A549 (cell line): ENCODE data around the gene NINL.

Source experiments
- CHD2 ChIP-seq: fragments of 150-350 bp; IDR thresholded peaks from 2 replicates; pipeline ENCODE4 v1.6.1; 2014; ENCODE audit warnings: low read length; ENCODE audit not compliant: partially characterized antibody
- EP300 ChIP-seq, 2 experiments: fragments of >200 bp; sonication (Bioruptor Twin); formaldehyde crosslinking; IDR thresholded peaks; 2 replicates in 1 of 2; 3 replicates in 1 of 2; pipeline ENCODE4 v1.6.1; 2016 to 2017
- ESRRA ChIP-seq: fragments of 150-350 bp; IDR thresholded peaks from 2 replicates; pipeline ENCODE4 v1.6.1; 2014; ENCODE audit warnings: mild to moderate bottlenecking, low read length, borderline replicate concordance
- JUNB ChIP-seq: fragments of >200 bp; sonication (Bioruptor Twin); formaldehyde crosslinking; IDR thresholded peaks from 2 replicates; pipeline ENCODE4 v1.6.1; 2016
- KDM1A ChIP-seq: fragments of 200-600 bp; sonication (generic); IDR thresholded peaks from 2 replicates; pipeline ENCODE4 v1.6.1; 2016; ENCODE audit warnings: low read depth, mild to moderate bottlenecking
- POLR2A ChIP-seq: IDR thresholded peaks from 2 replicates; pipeline ENCODE4 v1.6.1; 2012; ENCODE audit warnings: mild to moderate bottlenecking, low read length
- RAD21 ChIP-seq, 2 experiments: fragments of >200 bp in 1 of 2; sonication (Bioruptor Twin) in 1 of 2; formaldehyde crosslinking in 1 of 2; IDR thresholded peaks in 1 of 2; conservative IDR thresholded peaks in 1 of 2; 2 replicates in 1 of 2; 3 replicates in 1 of 2; pipeline ENCODE4 v1.6.1; 2012 to 2018; ENCODE audit warnings: inconsistent platforms in 1 of 2
- RCOR1 ChIP-seq: fragments of 150-350 bp; IDR thresholded peaks from 2 replicates; pipeline ENCODE4 v1.6.1; 2014; ENCODE audit warnings: antibody characterized with exemption, low read length, low read depth
- TP53 ChIP-seq: fragments of 250-450 bp; sonication (Bioruptor Pico); IDR thresholded peaks from 2 replicates; pipeline ENCODE4 v1.5.0; 2021; ENCODE audit warnings: mild to moderate bottlenecking, moderate library complexity
- TF ChIP-seq, protein P1 (sequence below): IDR thresholded peaks from 2 replicates; pipeline ENCODE4 v1.6.1; 2012
- TF ChIP-seq, protein P2 (sequence below): fragments of 150-350 bp; IDR thresholded peaks from 2 replicates; pipeline ENCODE4 v1.6.1; 2014; ENCODE audit warnings: low read depth, mild to moderate bottlenecking, low read length
- TF ChIP-seq, protein P3 (sequence below): fragments of >200 bp; sonication (Bioruptor Twin); formaldehyde crosslinking; IDR thresholded peaks from 3 replicates; pipeline ENCODE4 v1.5.1; 2016
- TF ChIP-seq, protein P4 (sequence below): IDR thresholded peaks from 2 replicates; pipeline ENCODE4 v1.6.1; 2012
- TF ChIP-seq, protein P5 (sequence below): fragments of 450-650 bp; IDR thresholded peaks from 2 replicates; pipeline ENCODE4 v1.6.1; 2014; ENCODE audit warnings: antibody characterized with exemption

DNA sequence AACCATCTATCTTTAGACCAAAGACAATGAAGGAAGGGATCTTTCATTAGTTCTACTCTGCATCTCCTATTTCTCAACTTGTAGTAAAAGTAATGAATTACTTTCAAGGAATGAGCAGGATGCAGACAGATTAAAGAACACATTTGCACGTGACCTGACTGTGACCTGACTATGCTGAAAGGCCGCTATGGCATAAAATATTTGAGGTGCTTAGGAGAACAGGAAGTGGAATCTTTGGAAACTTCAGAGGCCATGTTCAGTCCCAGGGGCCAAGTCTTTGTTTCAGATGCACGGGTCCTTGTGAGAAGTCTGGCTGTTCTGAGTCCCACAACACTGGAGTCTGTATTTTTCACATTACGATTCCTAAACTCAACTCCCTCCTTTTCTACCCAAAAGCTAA, 41.0 kb downstream of the NINL start:
- TF ChIP-seq, protein P1, sequence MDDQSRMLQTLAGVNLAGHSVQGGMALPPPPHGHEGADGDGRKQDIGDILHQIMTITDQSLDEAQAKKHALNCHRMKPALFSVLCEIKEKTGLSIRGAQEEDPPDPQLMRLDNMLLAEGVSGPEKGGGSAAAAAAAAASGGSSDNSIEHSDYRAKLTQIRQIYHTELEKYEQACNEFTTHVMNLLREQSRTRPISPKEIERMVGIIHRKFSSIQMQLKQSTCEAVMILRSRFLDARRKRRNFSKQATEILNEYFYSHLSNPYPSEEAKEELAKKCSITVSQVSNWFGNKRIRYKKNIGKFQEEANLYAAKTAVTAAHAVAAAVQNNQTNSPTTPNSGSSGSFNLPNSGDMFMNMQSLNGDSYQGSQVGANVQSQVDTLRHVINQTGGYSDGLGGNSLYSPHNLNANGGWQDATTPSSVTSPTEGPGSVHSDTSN: no peak
- TF ChIP-seq KDM1A (no peak), TP53 (CRISPR knock-in tag) (no peak), POLR2A (no peak), RAD21 (conservative IDR thresholded peaks at IDR 0.05 in 1 of 2, IDR thresholded peaks at IDR 0.05 in 1 of 2) (no peak), JUNB (no peak), RCOR1 (no peak), ESRRA (no peak), CHD2 (no peak), EP300 (IDR thresholded peaks at IDR 0.05) (no peak)
- TF ChIP-seq, protein P2, sequence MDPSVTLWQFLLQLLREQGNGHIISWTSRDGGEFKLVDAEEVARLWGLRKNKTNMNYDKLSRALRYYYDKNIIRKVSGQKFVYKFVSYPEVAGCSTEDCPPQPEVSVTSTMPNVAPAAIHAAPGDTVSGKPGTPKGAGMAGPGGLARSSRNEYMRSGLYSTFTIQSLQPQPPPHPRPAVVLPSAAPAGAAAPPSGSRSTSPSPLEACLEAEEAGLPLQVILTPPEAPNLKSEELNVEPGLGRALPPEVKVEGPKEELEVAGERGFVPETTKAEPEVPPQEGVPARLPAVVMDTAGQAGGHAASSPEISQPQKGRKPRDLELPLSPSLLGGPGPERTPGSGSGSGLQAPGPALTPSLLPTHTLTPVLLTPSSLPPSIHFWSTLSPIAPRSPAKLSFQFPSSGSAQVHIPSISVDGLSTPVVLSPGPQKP: no peak
- TF ChIP-seq, protein P3, sequence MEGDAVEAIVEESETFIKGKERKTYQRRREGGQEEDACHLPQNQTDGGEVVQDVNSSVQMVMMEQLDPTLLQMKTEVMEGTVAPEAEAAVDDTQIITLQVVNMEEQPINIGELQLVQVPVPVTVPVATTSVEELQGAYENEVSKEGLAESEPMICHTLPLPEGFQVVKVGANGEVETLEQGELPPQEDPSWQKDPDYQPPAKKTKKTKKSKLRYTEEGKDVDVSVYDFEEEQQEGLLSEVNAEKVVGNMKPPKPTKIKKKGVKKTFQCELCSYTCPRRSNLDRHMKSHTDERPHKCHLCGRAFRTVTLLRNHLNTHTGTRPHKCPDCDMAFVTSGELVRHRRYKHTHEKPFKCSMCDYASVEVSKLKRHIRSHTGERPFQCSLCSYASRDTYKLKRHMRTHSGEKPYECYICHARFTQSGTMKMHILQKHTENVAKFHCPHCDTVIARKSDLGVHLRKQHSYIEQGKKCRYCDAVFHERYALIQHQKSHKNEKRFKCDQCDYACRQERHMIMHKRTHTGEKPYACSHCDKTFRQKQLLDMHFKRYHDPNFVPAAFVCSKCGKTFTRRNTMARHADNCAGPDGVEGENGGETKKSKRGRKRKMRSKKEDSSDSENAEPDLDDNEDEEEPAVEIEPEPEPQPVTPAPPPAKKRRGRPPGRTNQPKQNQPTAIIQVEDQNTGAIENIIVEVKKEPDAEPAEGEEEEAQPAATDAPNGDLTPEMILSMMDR: no peak
- TF ChIP-seq, protein P4, sequence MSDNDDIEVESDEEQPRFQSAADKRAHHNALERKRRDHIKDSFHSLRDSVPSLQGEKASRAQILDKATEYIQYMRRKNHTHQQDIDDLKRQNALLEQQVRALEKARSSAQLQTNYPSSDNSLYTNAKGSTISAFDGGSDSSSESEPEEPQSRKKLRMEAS: no peak
- TF ChIP-seq, protein P5, sequence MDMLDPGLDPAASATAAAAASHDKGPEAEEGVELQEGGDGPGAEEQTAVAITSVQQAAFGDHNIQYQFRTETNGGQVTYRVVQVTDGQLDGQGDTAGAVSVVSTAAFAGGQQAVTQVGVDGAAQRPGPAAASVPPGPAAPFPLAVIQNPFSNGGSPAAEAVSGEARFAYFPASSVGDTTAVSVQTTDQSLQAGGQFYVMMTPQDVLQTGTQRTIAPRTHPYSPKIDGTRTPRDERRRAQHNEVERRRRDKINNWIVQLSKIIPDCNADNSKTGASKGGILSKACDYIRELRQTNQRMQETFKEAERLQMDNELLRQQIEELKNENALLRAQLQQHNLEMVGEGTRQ: no peak
